A549 (cell line): Measurements from ENCODE around the gene IL17B. TPM values are rescaled to one million over a fixed set of nuclear protein-coding genes. Genes with fewer than 3 reads are reported as not detected.

Experiments used
- ATAC-seq, 2 experiments: fragments of 200-7000 bp in 1 of 2; fragments of >200 bp in 1 of 2; cut with Nextera tagmentation in 1 of 2; cut with Tn5 transposase in 1 of 2; 3 replicates each; pipeline versions ENCODE4 v1.8.0 to v1.9.1; 2018 to 2020; ENCODE audit warnings: mild to moderate bottlenecking in 1 of 2, moderate library complexity in 1 of 2
- CTCF ChIA-PET: fragments of 300-600 bp; sonication (Branson Sonifier 250); formaldehyde crosslinking; extraction: SDS; loops from one replicate; lab custom pipeline; 2021; ENCODE audit warnings: antibody characterized with exemption, inconsistent platforms; lab: Yijun Ruan, JAX
- POLR2A ChIA-PET: fragments of 350-600 bp; formaldehyde crosslinking; extraction: SDS; loops from one replicate; lab custom pipeline; 2021; ENCODE audit warnings: antibody characterized with exemption, inconsistent platforms; lab: Yijun Ruan, JAX
- DNase-seq, 2 experiments: peaks; one replicate each; pipeline versions ENCODE4 v3.0.0 to v3.0.0-alpha.2; 2011 to 2016; ENCODE audit warnings: low read depth in 1 of 2, low spot score in 1 of 2
- FAIRE-seq: peaks from 2 replicates; lab custom pipeline; 2011; peaks lifted over from hg19 to GRCh38; lab: Jason Lieb, UNC
- H3K27ac ChIP-seq, 2 experiments: fragments of >200 bp; sonication (Bioruptor Twin); formaldehyde crosslinking; 3 replicates each; pipeline ENCODE4 v1.5.1; 2016 to 2017
- H3K4me1 ChIP-seq: fragments of >200 bp; sonication (Bioruptor Twin); formaldehyde crosslinking; 3 replicates; pipeline ENCODE4 v1.6.1; 2016
- H3K4me2 ChIP-seq: fragments of >200 bp; sonication (Bioruptor Twin); formaldehyde crosslinking; 3 replicates; pipeline ENCODE4 v1.6.1; 2016
- H3K4me3 ChIP-seq: fragments of >200 bp; sonication (Bioruptor Twin); formaldehyde crosslinking; 3 replicates; pipeline ENCODE4 v1.5.1; 2016
- H3K9me3 ChIP-seq: fragments of >200 bp; sonication (Bioruptor Twin); formaldehyde crosslinking; 3 replicates; pipeline ENCODE4 v1.6.1; 2016
- ATOH8 ChIP-seq: fragments of 250-450 bp; sonication (Bioruptor Pico); IDR thresholded peaks from 2 replicates; pipeline ENCODE4 v1.5.0; 2020; ENCODE audit warnings: low read depth, mild to moderate bottlenecking, moderate library complexity
- CHD4 ChIP-seq: fragments of 200-600 bp; sonication (generic); IDR thresholded peaks from 2 replicates; pipeline ENCODE4 v1.6.1; 2016; ENCODE audit warnings: antibody characterized with exemption, mild to moderate bottlenecking, borderline replicate concordance
- E2F6 ChIP-seq: IDR thresholded peaks from 2 replicates; pipeline ENCODE4 v1.6.1; 2012; ENCODE audit warnings: low read depth, borderline replicate concordance
- EHMT2 ChIP-seq: fragments of 200-600 bp; sonication (generic); IDR thresholded peaks from 2 replicates; pipeline ENCODE4 v1.6.1; 2016; ENCODE audit warnings: antibody characterized with exemption, low read depth, mild to moderate bottlenecking, moderate library complexity
- ELK1 ChIP-seq: fragments of 150-350 bp; IDR thresholded peaks from 2 replicates; pipeline ENCODE4 v1.6.1; 2014; ENCODE audit warnings: low read depth, mild to moderate bottlenecking, low read length
- FOSB ChIP-seq: fragments of 250-450 bp; sonication (Bioruptor Pico); IDR thresholded peaks from 2 replicates; pipeline ENCODE4 v1.5.0; 2020; ENCODE audit warnings: mild to moderate bottlenecking, moderate library complexity
- FOSL2 ChIP-seq, 2 experiments: fragments of 450-650 bp in 1 of 2; fragments of >200 bp in 1 of 2; sonication (Bioruptor Twin) in 1 of 2; formaldehyde crosslinking; IDR thresholded peaks; 2 replicates each; pipeline versions ENCODE4 v1.5.0 to v1.6.1; 2016 to 2020; ENCODE audit warnings: mild to moderate bottlenecking in 1 of 2, moderate library complexity in 1 of 2
- HDAC2 ChIP-seq: fragments of 200-600 bp; sonication (generic); IDR thresholded peaks from 2 replicates; pipeline ENCODE4 v1.6.1; 2016
- HES2 ChIP-seq: fragments of >200 bp; sonication (Bioruptor Twin); formaldehyde crosslinking; IDR thresholded peaks from 2 replicates; pipeline ENCODE4 v1.6.1; 2016
- HMGXB4 ChIP-seq: fragments of 250-450 bp; sonication (Bioruptor Pico); IDR thresholded peaks from 2 replicates; pipeline ENCODE4 v1.5.0; 2021; ENCODE audit warnings: mild to moderate bottlenecking, moderate library complexity, borderline replicate concordance
- KDM5A ChIP-seq: fragments of 200-600 bp; sonication (generic); IDR thresholded peaks from 2 replicates; pipeline ENCODE4 v1.6.1; 2016; ENCODE audit warnings: antibody characterized with exemption, mild to moderate bottlenecking
- MAFK ChIP-seq: fragments of 450-650 bp; IDR thresholded peaks from 2 replicates; pipeline ENCODE4 v1.6.1; 2014; ENCODE audit not compliant: partially characterized antibody
- NPAS2 ChIP-seq: fragments of 250-450 bp; sonication (Bioruptor Pico); IDR thresholded peaks from 2 replicates; pipeline ENCODE4 v1.8.0; 2022; ENCODE audit warnings: mild to moderate bottlenecking, moderate library complexity, borderline replicate concordance
- NR3C1 ChIP-seq: fragments of >200 bp; sonication (Bioruptor Twin); formaldehyde crosslinking; IDR thresholded peaks from 3 replicates; pipeline ENCODE4 v1.6.1; 2017
- POLR2AphosphoS2 ChIP-seq: conservative IDR thresholded peaks from 2 replicates; pipeline ENCODE4 v1.6.1; 2012; ENCODE audit warnings: low read length, improper control_type of control experiment, inconsistent platforms
- RAD21 ChIP-seq, 2 experiments: fragments of >200 bp in 1 of 2; sonication (Bioruptor Twin) in 1 of 2; formaldehyde crosslinking in 1 of 2; IDR thresholded peaks in 1 of 2; conservative IDR thresholded peaks in 1 of 2; 2 replicates in 1 of 2; 3 replicates in 1 of 2; pipeline ENCODE4 v1.6.1; 2012 to 2018; ENCODE audit warnings: inconsistent platforms in 1 of 2
- RARB ChIP-seq: fragments of 250-450 bp; sonication (Bioruptor Pico); IDR thresholded peaks from 2 replicates; pipeline ENCODE4 v1.8.0; 2021; ENCODE audit warnings: mild to moderate bottlenecking, moderate library complexity
- SMC3 ChIP-seq: fragments of >200 bp; sonication (Bioruptor Twin); formaldehyde crosslinking; IDR thresholded peaks from 3 replicates; pipeline ENCODE4 v1.6.1; 2018; ENCODE audit warnings: inconsistent platforms
- SREBF2 ChIP-seq: fragments of 450-650 bp; IDR thresholded peaks from 2 replicates; pipeline ENCODE4 v1.6.1; 2014; ENCODE audit warnings: mild to moderate bottlenecking, moderate library complexity
- TP53 ChIP-seq: fragments of 250-450 bp; sonication (Bioruptor Pico); IDR thresholded peaks from 2 replicates; pipeline ENCODE4 v1.5.0; 2021; ENCODE audit warnings: mild to moderate bottlenecking, moderate library complexity
- ZSCAN20 ChIP-seq: fragments of 250-450 bp; sonication (Bioruptor Pico); IDR thresholded peaks from 2 replicates; pipeline ENCODE4 v1.8.0; 2022; ENCODE audit warnings: mild to moderate bottlenecking, moderate library complexity
- WGBS: methylation state at CpG from one replicate; pipeline ENCODE4 v1.1.6; 2017; ENCODE audit errors: missing lambda C conversion rate; 5-methylcytosine and 5-hydroxymethylcytosine counted together
- polyA plus RNA-seq, 4 experiments: library from polyadenylated mRNA; depleted of rRNA in 3 of 4; stranded (reverse); fragments of >200 nt; fragmentation: RNase III in 1 of 4; extraction: RNeasy Plus Mini Kit Qiagen cat#74134 plus additional on column Dnase treatment in 1 of 4; gene quantifications; 2 replicates in 3 of 4; 3 replicates in 1 of 4; pipeline ENCODE4 v1.2.3, GENCODE V29; 2011 to 2017

Gene IL17B
- polyA plus RNA-seq, 2 of the 4 experiments (the other 2 are of a cell fraction), result 0.23 TPM; not detected in 1

- WGBS, result 70% methylated on average over 5 of the region's 5 CpGs
- CTCF ChIA-PET, result interaction anchor here (1.0 to 44.9 kb wide), 7 partner anchors 9 to 179 kb away, joined by 3 to 1709 read pairs (median 5); no protein-coding TSS in a partner anchor
- FAIRE-seq, result no peak
- TF ChIP-seq ELK1 (no peak), HDAC2 (no peak)
- TF ChIP-seq, all 56 proteins: peak for 0
- no peaks in the 10 kb centered on the region for H3K9me3 ChIP-seq
- POLR2A ChIA-PET, result no interaction called here
- ATAC-seq, result no peak
- H3K4me3 ChIP-seq, result no peak overlapping the region
- no peak for DNase-seq
- no peaks in the 10 kb centered on the region; the same call in 2 of the 3 replicates for H3K4me1 ChIP-seq
- H3K27ac ChIP-seq, result no peak overlapping the region
- no peak overlapping the region for H3K4me2 ChIP-seq
These were observed 7.1 kb upstream of the IL17B start for GRCh38 chr5:149386166-149386565.

- POLR2A ChIA-PET, result no interaction called here
- FAIRE-seq, result no peak
- CTCF ChIA-PET, result interaction anchor here (1.5 to 44.9 kb wide), 7 partner anchors 10 to 235 kb away, joined by 4 to 1709 read pairs (median 58); partner anchors contain the start of gene CSNK1A1
- TF ChIP-seq EHMT2 (no peak), POLR2AphosphoS2 (no peak), NPAS2 (CRISPR knock-in tag) (no peak), HMGXB4 (CRISPR knock-in tag) (no peak), TP53 (CRISPR knock-in tag) (no peak), SREBF2 (no peak), MAFK (no peak), NR3C1 (no peak), CHD4 (no peak), SMC3 (no peak), ZSCAN20 (CRISPR knock-in tag) (no peak), RARB (no peak), ATOH8 (no peak), FOSB (no peak), HES2 (no peak), KDM5A (no peak), RAD21 (conservative IDR thresholded peaks at IDR 0.05 in 1 of 2, IDR thresholded peaks at IDR 0.05 in 1 of 2) (no peak), HDAC2 (no peak), E2F6 (no peak), FOSL2 (IDR thresholded peaks at IDR 0.05) (no peak), FOSL2 (CRISPR knock-in tag; IDR thresholded peaks at IDR 0.05) (no peak)
- no peak overlapping the region; a peak in 1 of 6 replicates for H3K27ac ChIP-seq
- 84% methylated on average over 9 of the region's 9 CpGs for WGBS
- no peaks in the 10 kb centered on the region; the same call in 2 of the 3 replicates for H3K4me1 ChIP-seq
- H3K9me3 ChIP-seq, result no peaks in the 10 kb centered on the region
- DNase-seq, result no peak
- H3K4me2 ChIP-seq, result no peak overlapping the region
- ATAC-seq, result no peak
- no peak overlapping the region for H3K4me3 ChIP-seq
These were observed 4.3 kb upstream of the IL17B start for GRCh38 chr5:149383399-149383798.
